Astrocyte of the cerebellum (primary cell): ENCODE data around the gene NUCB2.

Experiments
- DNase-seq: peaks from one replicate; pipeline ENCODE4 v3.0.0-alpha.2; 2011; ENCODE audit warnings: low read depth
- H3K4me3 ChIP-seq: 2 replicates; pipeline ENCODE4 v1.5.1; 2011; ENCODE audit warnings: mild to moderate bottlenecking, low read depth, low read length, moderate library complexity
- CTCF ChIP-seq: IDR thresholded peaks from 2 replicates; pipeline ENCODE4 v1.5.1; 2012; ENCODE audit warnings: low read length, low read depth, moderate library complexity, mild to moderate bottlenecking; ENCODE audit errors: missing control alignments
- in situ Hi-C: cut with HindIII; loops from 2 replicates; pipeline ENCODE4 v1.10.0; 2017; ENCODE audit warnings: low sequenced_read_pairs

NUCB2 gene

GRCh38 chr11:17328871-17329494, 52.4 kb downstream of the NUCB2 start:
- no peak for TF ChIP-seq CTCF
- no peak for DNase-seq
- H3K4me3 ChIP-seq: no peak overlapping the region
- in situ Hi-C loops: no loop called here

GRCh38 chr11:17331669-17332068, 55.1 kb downstream of the NUCB2 start:
- TF ChIP-seq CTCF: no peak
- in situ Hi-C loops: no loop called here
- DNase-seq: no peak
- no peak overlapping the region for H3K4me3 ChIP-seq

GRCh38 chr11:17333799-17334586, 57.5 kb downstream of the NUCB2 start:
- TF ChIP-seq CTCF: no peak
- in situ Hi-C loops: no loop called here
- no peak for DNase-seq
- H3K4me3 ChIP-seq: no peak overlapping the region

GRCh38 chr11:17343257-17343656, 66.7 kb downstream of the NUCB2 start:
- H3K4me3 ChIP-seq: no peak overlapping the region
- no peak for DNase-seq
- TF ChIP-seq CTCF: no peak
- in situ Hi-C loops: no loop called here

GRCh38 chr11:17343907-17344306, 67.4 kb downstream of the NUCB2 start:
- H3K4me3 ChIP-seq: no peak overlapping the region
- TF ChIP-seq CTCF: no peak
- peak; percentile 44 for DNase-seq
- in situ Hi-C loops: no loop called here

- no peak overlapping the region for H3K4me3 ChIP-seq
- no peak for TF ChIP-seq CTCF
- in situ Hi-C loops: no loop called here
- no peak for DNase-seq
These were observed 71.1 kb downstream of the NUCB2 start for GRCh38 chr11:17347676-17348075.
